Lung (tissue), 12 donors: ENCODE data around the gene TMEM184A. TPM values are rescaled to one million over a fixed set of nuclear protein-coding genes. Genes with fewer than 3 reads are reported as not detected.

Source experiments
- ATAC-seq: fragments of 200-7000 bp; cut with Tn5 transposase; one replicate; pipeline ENCODE4 v1.9.1; 2020; ENCODE audit warnings: moderate number of reproducible peaks; ENCODE audit not compliant: insufficient read depth, low FRiP score
- DNase-seq, 3 donors: peaks; one replicate each; pipeline ENCODE4 v3.0.0-alpha.2; 2013 to 2017
- H3K27ac ChIP-seq, 2 donors: one replicate each; pipeline ENCODE4 v1.5.1; 2013; ENCODE audit warnings: mild to moderate bottlenecking in 2 of 2, moderate library complexity in 2 of 2, control low read depth in 1 of 2, inconsistent platforms in 1 of 2, low read depth in 1 of 2, low read length in 1 of 2
- H3K27me3 ChIP-seq, 3 donors: one replicate each; pipeline ENCODE4 v1.5.1; 2013; ENCODE audit warnings: low read length in 2 of 3; ENCODE audit not compliant: control insufficient read depth in 3 of 3, insufficient read depth in 3 of 3
- H3K36me3 ChIP-seq, 4 donors: one replicate each; pipeline ENCODE4 v1.5.1; 2013; ENCODE audit warnings: low read length in 4 of 4, mild to moderate bottlenecking in 1 of 4, moderate library complexity in 1 of 4; ENCODE audit not compliant: control insufficient read depth in 4 of 4, insufficient read depth in 4 of 4
- H3K4me1 ChIP-seq, 5 donors: one replicate each; pipeline ENCODE4 v1.5.1; 2013; ENCODE audit warnings: low read length in 5 of 5, mild to moderate bottlenecking in 2 of 5, moderate library complexity in 1 of 5; ENCODE audit not compliant: control insufficient read depth in 5 of 5, insufficient read depth in 5 of 5
- H3K4me3 ChIP-seq: one replicate; pipeline ENCODE4 v1.5.1; 2013; ENCODE audit warnings: mild to moderate bottlenecking, control low read depth, moderate library complexity
- H3K9ac ChIP-seq, 2 donors: one replicate each; pipeline ENCODE4 v1.5.1; 2013; ENCODE audit warnings: low read length in 2 of 2, control low read depth in 1 of 2; ENCODE audit not compliant: insufficient read depth in 1 of 2
- H3K9me3 ChIP-seq, 4 donors: one replicate each; pipeline ENCODE4 v1.5.1; 2013; ENCODE audit warnings: low read length in 3 of 4, mild to moderate bottlenecking in 1 of 4, moderate library complexity in 1 of 4; ENCODE audit not compliant: control insufficient read depth in 4 of 4, insufficient read depth in 3 of 4
- CTCF ChIP-seq: IDR thresholded peaks from 2 replicates; pipeline ENCODE4 v1.5.1; 2012; ENCODE audit warnings: mild to moderate bottlenecking; ENCODE audit errors: control extremely low read depth, extremely low read depth
- WGBS, 2 donors: extraction: QIAGEN DNeasy Blood & Tissue Kit; methylation state at CpG; one replicate each; pipeline ENCODE4 v1.1.7; 2013; 5-methylcytosine and 5-hydroxymethylcytosine counted together
- polyA plus RNA-seq, 2 donors: library from polyadenylated mRNA; stranded (reverse); fragments of 200-250 nt; gene quantifications; one replicate each; pipeline ENCODE4 v1.2.1, GENCODE V29; 2013
- total RNA-seq, 2 donors: library from RNA; depleted of rRNA in 1 of 2; stranded (reverse); fragments of >200 nt in 1 of 2; gene quantifications; one replicate each; pipeline ENCODE4 v1.2.1, GENCODE V29; 2014 to 2021
- donor health status: control.
- donor health status: control.
- donor health status: Bipolar disorder and iron deficiency.
- donor health status: healthy.
- donor health status: DM: yes; HTN: yes; CAD: no.

TMEM184A gene
- total and polyA plus RNA-seq, 4 donors = 1.8 to 11.8 (median 8.3) TPM

GRCh38 chr7:1509226-1509625, 46.8 kb downstream of the TMEM184A start:
- no peak overlapping the region for H3K4me3 ChIP-seq
- no peak for DNase-seq

GRCh38 chr7:1508277-1508758, 47.7 kb downstream of the TMEM184A start:
- no peak overlapping the region for H3K4me3 ChIP-seq
- no peak overlapping the region for H3K27ac ChIP-seq
- peaks cover 0 to 6% (median 3%) of the 10 kb centered on the region in 5 donors for H3K4me1 ChIP-seq
- no peak for TF ChIP-seq CTCF
- no peaks in the 10 kb centered on the region for H3K9me3 ChIP-seq
- H3K9ac ChIP-seq = no peak overlapping the region
- no peaks in the 10 kb centered on the region for H3K27me3 ChIP-seq
- DNase-seq = no peak
- ATAC-seq = no peak
- no peaks in the 10 kb centered on the region for H3K36me3 ChIP-seq
- WGBS, 2 donors = 43 to 65% methylated on average over 10 of the region's 10 CpGs

More at GRCh38 chr7:1509226-1509625, 46.8 kb downstream of the TMEM184A start:
- Histone ChIP-seq H3K36me3 (no peaks in the 10 kb centered on the region), H3K9me3 (no peaks in the 10 kb centered on the region), H3K4me1 (peaks cover 0 to 2% (median 0%) of the 10 kb centered on the region in 5 donors), H3K27me3 (no peaks in the 10 kb centered on the region), H3K9ac (no peak overlapping the region), H3K27ac (no peak overlapping the region)
- ATAC-seq = no peak
- 82 to 87% methylated on average over 14 of the region's 14 CpGs for WGBS, 2 donors
- no peak for TF ChIP-seq CTCF

- no peak for ATAC-seq
- 31 to 64% methylated on average over 35 of the region's 35 CpGs for WGBS, 2 donors
- peaks cover 0 to 16% (median 10%) of the 10 kb centered on the region in 4 donors for H3K36me3 ChIP-seq
- H3K9me3 ChIP-seq = no peaks in the 10 kb centered on the region
- peaks cover 0 to 14% (median 7%) of the 10 kb centered on the region in 5 donors for H3K4me1 ChIP-seq
- no peak for TF ChIP-seq CTCF
- peak in 1 of 3 donors; percentile 9 for DNase-seq
- no peak overlapping the region for H3K27ac ChIP-seq
- H3K4me3 ChIP-seq = no peak overlapping the region
- no peaks in the 10 kb centered on the region for H3K27me3 ChIP-seq
- no peak overlapping the region for H3K9ac ChIP-seq
These were observed 50.1 kb downstream of the TMEM184A start for GRCh38 chr7:1505731-1506550.
